Mesenchymal stem cell (in vitro differentiated cells and primary cell): ENCODE data around the gene TEKTIP1.

ENCODE experiments used
- DNase-seq: peaks from one replicate; pipeline ENCODE4 v3.0.0-alpha.2; 2013
- H2AFZ ChIP-seq: one replicate; pipeline ENCODE4 v1.6.1; 2013; ENCODE audit warnings: low read depth, mild to moderate bottlenecking, control low read depth, inconsistent platforms, low read length, moderate library complexity
- H2AK5ac ChIP-seq: 2 replicates; pipeline ENCODE4 v1.6.1; 2013; ENCODE audit warnings: low read length, moderate library complexity, mild to moderate bottlenecking, inconsistent platforms; ENCODE audit not compliant: severe bottlenecking
- H2BK120ac ChIP-seq: one replicate; pipeline ENCODE4 v1.6.1; 2013; ENCODE audit warnings: low read depth, mild to moderate bottlenecking, inconsistent platforms, low read length, moderate library complexity
- H2BK12ac ChIP-seq, 2 experiments: one replicate each; pipeline ENCODE4 v1.6.1; 2013; ENCODE audit warnings: inconsistent platforms in 2 of 2, low read length in 2 of 2, mild to moderate bottlenecking in 2 of 2, moderate library complexity in 2 of 2, control low read depth in 1 of 2
- H2BK15ac ChIP-seq: one replicate; pipeline ENCODE4 v1.6.1; 2013; ENCODE audit warnings: mild to moderate bottlenecking, low read depth, inconsistent platforms; ENCODE audit not compliant: poor library complexity, severe bottlenecking
- H2BK5ac ChIP-seq: 2 replicates; pipeline ENCODE4 v1.6.1; 2013; ENCODE audit warnings: low read depth, mild to moderate bottlenecking, low read length, control low read depth, inconsistent platforms; ENCODE audit not compliant: poor library complexity, severe bottlenecking
- H3K14ac ChIP-seq, 2 experiments: one replicate each; pipeline ENCODE4 v1.6.1; 2013; ENCODE audit warnings: inconsistent platforms in 2 of 2, low read length in 2 of 2, control low read depth in 1 of 2, mild to moderate bottlenecking in 1 of 2, moderate library complexity in 1 of 2
- H3K18ac ChIP-seq, 2 experiments: one replicate each; pipeline ENCODE4 v1.6.1; 2013; ENCODE audit warnings: inconsistent platforms in 2 of 2, low read length in 2 of 2, control low read depth in 1 of 2, low read depth in 1 of 2, mild to moderate bottlenecking in 1 of 2
- H3K23ac ChIP-seq, 2 experiments: one replicate each; pipeline ENCODE4 v1.6.1; 2013; ENCODE audit warnings: inconsistent platforms in 2 of 2, low read length in 2 of 2, mild to moderate bottlenecking in 2 of 2, moderate library complexity in 2 of 2, control low read depth in 1 of 2
- H3K27ac ChIP-seq: 2 replicates; pipeline ENCODE4 v1.5.1; 2013; ENCODE audit warnings: mild to moderate bottlenecking, moderate library complexity, low read length, control low read depth, inconsistent platforms; ENCODE audit not compliant: poor library complexity, severe bottlenecking
- H3K27me3 ChIP-seq, 2 experiments: 2 replicates each; pipeline versions ENCODE4 v1.6.1 to v1.7.0; 2013; ENCODE audit warnings: low read length in 2 of 2, mild to moderate bottlenecking in 2 of 2, moderate library complexity in 2 of 2, control low read depth in 1 of 2, inconsistent platforms in 1 of 2; ENCODE audit not compliant: control insufficient read depth in 1 of 2, insufficient read depth in 1 of 2
- H3K36me3 ChIP-seq, 2 experiments: 2 replicates each; pipeline versions ENCODE4 v1.6.1 to v1.7.0; 2013; ENCODE audit warnings: low read length in 2 of 2, control low read depth in 1 of 2, inconsistent platforms in 1 of 2, low read depth in 1 of 2, mild to moderate bottlenecking in 1 of 2; ENCODE audit not compliant: insufficient read depth in 2 of 2, control insufficient read depth in 1 of 2
- H3K4ac ChIP-seq, 2 experiments: one replicate each; pipeline ENCODE4 v1.6.1; 2013; ENCODE audit warnings: inconsistent platforms in 2 of 2, low read length in 2 of 2, mild to moderate bottlenecking in 2 of 2, moderate library complexity in 2 of 2, control low read depth in 1 of 2, low read depth in 1 of 2
- H3K4me1 ChIP-seq: 2 replicates; pipeline ENCODE4 v1.6.1; 2013; ENCODE audit warnings: low read depth, low read length, control low read depth; ENCODE audit not compliant: control insufficient read depth, insufficient read depth
- H3K4me2 ChIP-seq: 2 replicates; pipeline ENCODE4 v1.6.1; 2013; ENCODE audit warnings: low read length, mild to moderate bottlenecking, inconsistent platforms; ENCODE audit not compliant: poor library complexity, severe bottlenecking
- H3K4me3 ChIP-seq, 2 experiments: 2 replicates each; pipeline versions ENCODE4 v1.5.1 to v1.7.0; 2013; ENCODE audit warnings: low read length in 2 of 2, mild to moderate bottlenecking in 2 of 2, control low read depth in 1 of 2, low read depth in 1 of 2; ENCODE audit not compliant: insufficient read depth in 1 of 2
- H3K79me1 ChIP-seq: replicated peaks from 2 replicates; pipeline ENCODE4 v1.6.1; 2013; ENCODE audit warnings: mild to moderate bottlenecking, control low read depth, low read length, inconsistent platforms; ENCODE audit not compliant: poor library complexity, severe bottlenecking
- H3K9ac ChIP-seq: 2 replicates; pipeline ENCODE4 v1.7.0; 2013; ENCODE audit warnings: mild to moderate bottlenecking, low read length, moderate library complexity
- H3K9me3 ChIP-seq: 2 replicates; pipeline ENCODE4 v1.7.0; 2013; ENCODE audit warnings: mild to moderate bottlenecking, low read length; ENCODE audit not compliant: control insufficient read depth
- H4K8ac ChIP-seq: one replicate; pipeline ENCODE4 v1.6.1; 2013; ENCODE audit warnings: inconsistent platforms, mild to moderate bottlenecking, low read length, moderate library complexity
- H4K91ac ChIP-seq: one replicate; pipeline ENCODE4 v1.6.1; 2013; ENCODE audit warnings: mild to moderate bottlenecking, low read length, inconsistent platforms
- WGBS: methylation state at CpG from one replicate; pipeline ENCODE4 v1.1.7; 2013; ENCODE audit warnings: mixed read lengths; 5-methylcytosine and 5-hydroxymethylcytosine counted together

Gene TEKTIP1

GRCh38 chr19:3555653-3556422 is 16.9 kb downstream of the TEKTIP1 start:
- H4K8ac ChIP-seq: peak overlapping the region; percentile 53
- H3K9me3 ChIP-seq: no peaks in the 10 kb centered on the region
- H2AK5ac ChIP-seq: peak overlapping the region; percentile 3
- peak overlapping the region; percentile 23 for H4K91ac ChIP-seq
- H3K18ac ChIP-seq: peak overlapping the region in 1 of 2 experiments; percentile 13
- H3K36me3 ChIP-seq: peaks cover 0 to 16% of the 10 kb centered on the region in 2 experiments
- WGBS: 90% methylated on average over 15 of the region's 15 CpGs
- H3K4ac ChIP-seq: peak overlapping the region in 1 of 2 experiments; percentile 52
- H3K23ac ChIP-seq: peak overlapping the region in 1 of 2 experiments; percentile 36
- no peak for DNase-seq
- peaks cover 5% of the 10 kb centered on the region for H3K79me1 ChIP-seq
- H3K4me2 ChIP-seq: peak overlapping the region; percentile 98
- peak overlapping the region in 1 of 2 experiments; percentile 5 for H3K14ac ChIP-seq
- H2BK120ac ChIP-seq: no peak overlapping the region
- H2AFZ ChIP-seq: no peak overlapping the region
- H2BK12ac ChIP-seq: peak overlapping the region in 1 of 2 experiments; percentile 72
- peaks cover 46% of the 10 kb centered on the region for H3K4me1 ChIP-seq
- no peak overlapping the region for H3K27ac ChIP-seq
- peak overlapping the region; percentile 89 for H3K9ac ChIP-seq
- H2BK15ac ChIP-seq: peak overlapping the region; percentile 12
- peak overlapping the region; percentile 93 to 100 for H3K4me3 ChIP-seq
- no peak overlapping the region for H2BK5ac ChIP-seq
- H3K27me3 ChIP-seq: no peaks in the 10 kb centered on the region

- H2BK15ac ChIP-seq: no peak overlapping the region
- no peak overlapping the region for H2BK120ac ChIP-seq
- H2AFZ ChIP-seq: no peak overlapping the region
- H3K14ac ChIP-seq: peak overlapping the region in 1 of 2 experiments; percentile 68
- H3K4me3 ChIP-seq: peak overlapping the region; percentile 93 to 100
- H3K4me2 ChIP-seq: peak overlapping the region; percentile 98
- H4K8ac ChIP-seq: peak overlapping the region; percentile 53
- peak overlapping the region; percentile 10 for H3K27ac ChIP-seq
- no peak overlapping the region for H2AK5ac ChIP-seq
- 52% methylated on average over 9 of the region's 9 CpGs for WGBS
- peak overlapping the region; percentile 89 for H3K9ac ChIP-seq
- peak overlapping the region in 1 of 2 experiments; percentile 13 for H3K18ac ChIP-seq
- H2BK12ac ChIP-seq: peak overlapping the region; percentile 59 to 72
- H4K91ac ChIP-seq: peak overlapping the region; percentile 80
- H3K27me3 ChIP-seq: no peaks in the 10 kb centered on the region
- no peak overlapping the region for H2BK5ac ChIP-seq
- peaks cover 0 to 10% of the 10 kb centered on the region in 2 experiments for H3K36me3 ChIP-seq
- H3K23ac ChIP-seq: peak overlapping the region in 1 of 2 experiments; percentile 81
- peak overlapping the region; percentile 20 to 82 for H3K4ac ChIP-seq
- peaks cover 46% of the 10 kb centered on the region for H3K4me1 ChIP-seq
- no peak for DNase-seq
- no peaks in the 10 kb centered on the region for H3K9me3 ChIP-seq
- peaks cover 5% of the 10 kb centered on the region for H3K79me1 ChIP-seq
Measured at GRCh38 chr19:3556423-3556977, 17.5 kb downstream of the TEKTIP1 start.

- Histone ChIP-seq H2BK120ac (peak overlapping the region; percentile 61), H3K4me3 (peak overlapping the region; percentile 93 to 100), H4K91ac (peak overlapping the region; percentile 80), H3K36me3 (peaks cover 0 to 5% of the 10 kb centered on the region in 2 experiments), H4K8ac (no peak overlapping the region), H2BK12ac (no peak overlapping the region), H3K4ac (peak overlapping the region; percentile 81 to 82), H3K23ac (peak overlapping the region; percentile 81), H3K27ac (no peak overlapping the region), H3K9me3 (no peaks in the 10 kb centered on the region), H2AFZ (peak overlapping the region; percentile 76), H3K14ac (peak overlapping the region in 1 of 2 experiments; percentile 100), H3K4me2 (peak overlapping the region; percentile 98), H2BK5ac (no peak overlapping the region), H3K18ac (peak overlapping the region; percentile 45 to 91), H3K27me3 (no peaks in the 10 kb centered on the region), H3K9ac (peak overlapping the region; percentile 89), H2BK15ac (no peak overlapping the region), H2AK5ac (no peak overlapping the region), H3K4me1 (peaks cover 42% of the 10 kb centered on the region), H3K79me1 (peaks cover 3% of the 10 kb centered on the region)
- WGBS: 3% methylated on average over 13 of the region's 60 CpGs
- peak; percentile 68 for DNase-seq
Measured at GRCh38 chr19:3556978-3557460, 18.0 kb downstream of the TEKTIP1 start.
